Measurements from ENCODE around the gene TLE1.

GRCh38 chr9:81614335-81614734 is 75.0 kb downstream of the TLE1 start:
- TF ChIP-seq POLR2AphosphoS5 (IDR thresholded peaks at IDR 0.05; ENCODE audit: borderline replicate concordance, low read depth, low read length) = no peak
- no peak for TF ChIP-seq EZH2 (IDR thresholded peaks at IDR 0.05)
